SK-N-SH (cell line): ENCODE results near the gene GARNL3. TPM values are rescaled to one million over a fixed set of nuclear protein-coding genes. Genes with fewer than 3 reads are reported as not detected.

ENCODE experiments used
- CTCF ChIA-PET: fragments of 300-600, 350-600 bp; formaldehyde crosslinking; extraction: SDS; loops from one replicate; lab custom pipeline; 2021; lab: Yijun Ruan, JAX
- POLR2A ChIA-PET: fragments of 350-600 bp; sonication (Branson Sonifier 250); formaldehyde crosslinking; extraction: SDS; loops from one replicate; lab custom pipeline; 2020; ENCODE audit warnings: antibody characterized with exemption, inconsistent platforms; lab: Yijun Ruan, JAX
- DNase-seq: peaks from one replicate; pipeline ENCODE4 v3.0.0; 2012
- H2AFZ ChIP-seq: fragments of 200-600 bp; sonication (generic); 2 replicates; pipeline ENCODE4 v1.8.1; 2016; ENCODE audit warnings: antibody characterized with exemption, mild to moderate bottlenecking, low read depth
- H3F3A ChIP-seq: fragments of 200-600 bp; sonication (generic); replicated peaks from 2 replicates; pipeline ENCODE3; 2016; ENCODE audit warnings: antibody characterized with exemption, mild to moderate bottlenecking; ENCODE audit not compliant: insufficient read depth
- H3K27ac ChIP-seq, 2 experiments: fragments of 200-500 bp in 1 of 2; fragments of 200-600 bp in 1 of 2; sonication (Bioruptor generic) in 1 of 2; sonication (generic), shearing (Covaris generic) in 1 of 2; 2 replicates each; pipeline versions ENCODE4 v1.5.1 to v1.6.1; 2014 to 2016; ENCODE audit warnings: low read depth in 2 of 2, inconsistent platforms in 1 of 2, low read length in 1 of 2, mild to moderate bottlenecking in 1 of 2, mixed read lengths in 1 of 2
- H3K27me3 ChIP-seq: fragments of 200-600 bp; sonication (generic), shearing (Covaris generic); 2 replicates; pipeline ENCODE4 v1.6.1; 2016; ENCODE audit warnings: mixed run types; ENCODE audit not compliant: insufficient read depth
- H3K36me3 ChIP-seq, 2 experiments: fragments of 200-500 bp in 1 of 2; fragments of 200-600 bp in 1 of 2; sonication (Bioruptor generic) in 1 of 2; sonication (generic) in 1 of 2; replicated peaks in 1 of 2; 2 replicates each; pipeline versions ENCODE3 to v1.5.1; 2014 to 2016; ENCODE audit warnings: low read length in 1 of 2, mild to moderate bottlenecking in 1 of 2; ENCODE audit not compliant: insufficient read depth in 2 of 2, control insufficient read depth in 1 of 2
- H3K4me1 ChIP-seq, 2 experiments: fragments of 200-500 bp in 1 of 2; fragments of 200-600 bp in 1 of 2; sonication (Bioruptor generic) in 1 of 2; sonication (generic), shearing (Covaris generic) in 1 of 2; 2 replicates each; pipeline versions ENCODE4 v1.5.1 to v1.6.1; 2014 to 2016; ENCODE audit warnings: low read depth in 1 of 2, low read length in 1 of 2, mixed run types in 1 of 2; ENCODE audit not compliant: insufficient read depth in 2 of 2, control insufficient read depth in 1 of 2
- H3K4me2 ChIP-seq: fragments of 200-600 bp; sonication (generic), shearing (Covaris generic); 2 replicates; pipeline ENCODE4 v1.6.1; 2017; ENCODE audit warnings: mixed run types
- H3K4me3 ChIP-seq, 2 experiments: fragments of 200-500 bp in 1 of 2; fragments of 200-600 bp in 1 of 2; sonication (Bioruptor generic) in 1 of 2; sonication (generic), shearing (Covaris generic) in 1 of 2; 2 replicates each; pipeline versions ENCODE4 v1.5.1 to v1.8.1; 2014 to 2016; ENCODE audit warnings: low read depth in 2 of 2, inconsistent platforms in 1 of 2, low read length in 1 of 2, mild to moderate bottlenecking in 1 of 2, mixed read lengths in 1 of 2, moderate library complexity in 1 of 2
- H3K79me2 ChIP-seq: fragments of 200-600 bp; sonication (generic); 2 replicates; pipeline ENCODE4 v1.8.1; 2017; ENCODE audit warnings: mild to moderate bottlenecking; ENCODE audit not compliant: insufficient read depth
- H3K9ac ChIP-seq: fragments of 200-600 bp; sonication (generic); 2 replicates; pipeline ENCODE4 v1.6.1; 2017; ENCODE audit warnings: mixed run types
- H3K9me2 ChIP-seq: fragments of 200-600 bp; sonication (generic); 2 replicates; pipeline ENCODE4 v1.6.1; 2017; ENCODE audit warnings: mixed run types
- H3K9me3 ChIP-seq: fragments of 200-600 bp; sonication (generic); 2 replicates; pipeline ENCODE4 v1.6.1; 2017; ENCODE audit warnings: mixed run types, mild to moderate bottlenecking, moderate library complexity
- H4K20me1 ChIP-seq: fragments of 200-600 bp; sonication (generic); 2 replicates; pipeline ENCODE4 v1.6.1; 2017; ENCODE audit warnings: mild to moderate bottlenecking, mixed run types; ENCODE audit not compliant: insufficient read depth
- EP300 ChIP-seq, 2 experiments: IDR thresholded peaks; 2 replicates each; pipeline versions ENCODE4 v1.4.0 to v1.6.1; 2012; ENCODE audit warnings: borderline replicate concordance in 1 of 2, low read depth in 1 of 2, low read length in 1 of 2
- FOSL2 ChIP-seq: IDR thresholded peaks from 2 replicates; pipeline ENCODE4 v1.4.0; 2012; ENCODE audit warnings: low read depth, mild to moderate bottlenecking, moderate library complexity, borderline replicate concordance
- GATA2 ChIP-seq: sonication (generic); formaldehyde crosslinking; IDR thresholded peaks from 2 replicates; pipeline ENCODE4 v1.5.0; 2020; ENCODE audit warnings: mild to moderate bottlenecking, missing genetic modification reagents
- IRF3 ChIP-seq: fragments of 150-350 bp; IDR thresholded peaks from 2 replicates; pipeline ENCODE4 v1.6.1; 2016; ENCODE audit warnings: mild to moderate bottlenecking, low read depth, low read length
- MEF2A ChIP-seq: IDR thresholded peaks from 2 replicates; pipeline ENCODE4 v1.4.0; 2012; ENCODE audit warnings: low read depth, borderline replicate concordance
- MXI1 ChIP-seq: IDR thresholded peaks from 2 replicates; pipeline ENCODE4 v1.6.1; 2012; ENCODE audit warnings: mild to moderate bottlenecking, low read depth, low read length, improper control_type of control experiment
- NFIC ChIP-seq: IDR thresholded peaks from 2 replicates; pipeline ENCODE4 v1.4.0; 2012; ENCODE audit warnings: borderline replicate concordance
- POLR2AphosphoS5 ChIP-seq: IDR thresholded peaks from 2 replicates; pipeline ENCODE4 v1.6.1; 2012; ENCODE audit warnings: low read depth, low read length
- RAD21 ChIP-seq: IDR thresholded peaks from 2 replicates; pipeline ENCODE4 v1.6.1; 2012; ENCODE audit warnings: mild to moderate bottlenecking, low read length
- RCOR1 ChIP-seq: fragments of 150-350 bp; IDR thresholded peaks from 2 replicates; pipeline ENCODE4 v1.6.1; 2017; ENCODE audit warnings: antibody characterized with exemption, low read length
- WGBS: methylation state at CpG from one replicate; pipeline ENCODE4 v1.1.6; 2017; ENCODE audit warnings: low lambda C conversion rate; 5-methylcytosine and 5-hydroxymethylcytosine counted together
- polyA plus RNA-seq, 3 experiments: library from polyadenylated mRNA; depleted of rRNA; stranded (reverse); fragments of >200 nt; gene quantifications; 2 replicates each; pipeline ENCODE4 v1.2.3, GENCODE V29; 2012

GARNL3 gene
- polyA plus RNA-seq, 1 of the 3 experiments (the other 2 are of a cell fraction), result 9.1 TPM

GRCh38 chr9:127219520-127219919 lies 45.1 kb upstream of the GARNL3 start:
- DNase-seq, result no peak
- Histone ChIP-seq H3K9me2 (no peaks in the 10 kb centered on the region), H3K9me3 (no peaks in the 10 kb centered on the region), H3K4me2 (no peak overlapping the region), H2AFZ (no peak overlapping the region), H3K79me2 (no peaks in the 10 kb centered on the region), H3K36me3 (no peaks in the 10 kb centered on the region), H3K27ac (no peak overlapping the region), H3K9ac (no peak overlapping the region), H3K4me1 (peaks cover 0 to 10% of the 10 kb centered on the region in 2 experiments; a peak in 1 of 4 replicates), H3F3A (peaks cover 5% of the 10 kb centered on the region), H4K20me1 (no peaks in the 10 kb centered on the region), H3K4me3 (no peak overlapping the region), H3K27me3 (no peaks in the 10 kb centered on the region)
- POLR2A ChIA-PET, result no interaction called here
- CTCF ChIA-PET, result no interaction called here
- TF ChIP-seq POLR2AphosphoS5, result no peak
- TF ChIP-seq FOSL2, result no peak
- TF ChIP-seq NFIC, result no peak
- TF ChIP-seq MXI1, result no peak
- 92% methylated on average over 6 of the region's 6 CpGs for WGBS

GRCh38 chr9:127221695-127222094 lies 42.9 kb upstream of the GARNL3 start:
- no peaks in the 10 kb centered on the region for H4K20me1 ChIP-seq
- no peaks in the 10 kb centered on the region for H3K79me2 ChIP-seq
- no peak overlapping the region for H3K27ac ChIP-seq
- H3F3A ChIP-seq, result peaks cover 10% of the 10 kb centered on the region
- no peak for DNase-seq
- H3K4me2 ChIP-seq, result no peak overlapping the region
- TF ChIP-seq RCOR1, result no peak
- no peak for TF ChIP-seq RAD21
- TF ChIP-seq IRF3, result no peak
- no peak for TF ChIP-seq MEF2A
- no peak for TF ChIP-seq EP300 (IDR thresholded peaks at IDR 0.05; ENCODE audit: borderline replicate concordance in 1 of 2, low read depth in 1 of 2, low read length in 1 of 2)
- TF ChIP-seq POLR2AphosphoS5, result no peak
- TF ChIP-seq GATA2 (CRISPR knock-in tag), result no peak
- no peaks in the 10 kb centered on the region for H3K27me3 ChIP-seq
- H2AFZ ChIP-seq, result no peak overlapping the region
- no peaks in the 10 kb centered on the region for H3K9me2 ChIP-seq
- peaks cover 7 to 15% of the 10 kb centered on the region in 2 experiments; a peak in 2 of 4 replicates for H3K4me1 ChIP-seq
- WGBS, result 77% methylated on average over 2 of the region's 2 CpGs
- no peaks in the 10 kb centered on the region for H3K9me3 ChIP-seq
- no peaks in the 10 kb centered on the region for H3K36me3 ChIP-seq
- ChIA-PET CTCF (interaction anchor here (1.0 to 2.4 kb wide), 3 partner anchors 11 to 126 kb away, joined by 3 to 10 read pairs (median 4); no protein-coding TSS in a partner anchor), POLR2A (no interaction called here)
- no peak overlapping the region for H3K9ac ChIP-seq
- H3K4me3 ChIP-seq, result no peak overlapping the region
